GM21381 (cell line): Measurements from ENCODE around the gene ITPR2.
A peak's percentile ranks its signal among the peaks of the same experiment; 100 is the strongest.
"Not testable (repeated sequence)": the region's sequence is repeated elsewhere in the genome, so short reads cannot be mapped to it uniquely, and the experiment has no call there.

Experiments
- ATAC-seq: cut with Tn5 transposase; IDR thresholded peaks from one replicate; pipeline ENCODE4 v1.9.1; 2021; ENCODE audit warnings: mild to moderate bottlenecking, moderate library complexity; ENCODE audit not compliant: unreplicated experiment

Gene ITPR2

DNA sequence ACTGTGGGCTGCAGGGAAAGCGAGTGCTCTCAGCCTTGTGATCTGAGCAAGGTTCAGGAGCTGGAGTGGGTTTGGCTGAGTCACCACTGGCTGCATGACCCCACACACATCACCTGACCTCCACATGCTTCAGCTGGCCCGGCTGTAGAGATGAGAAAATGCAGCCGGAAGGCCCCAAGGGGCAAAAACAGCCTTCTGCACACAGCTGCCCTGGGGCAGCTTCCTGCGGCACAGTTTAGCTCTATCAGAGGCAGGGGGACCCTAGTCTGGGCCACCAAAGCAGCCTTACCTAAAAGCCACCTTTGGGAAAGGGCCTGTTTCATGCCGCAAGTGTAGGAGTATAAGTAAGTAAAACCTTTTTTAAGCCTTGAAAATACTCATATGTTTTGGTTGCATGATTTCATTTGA is 514.3 kb downstream of the ITPR2 start:
- ATAC-seq = peak; percentile 88

GRCh38 chr12:26317942-26318575 is 514.9 kb downstream of the ITPR2 start:
- peak; percentile 41 for ATAC-seq

DNA sequence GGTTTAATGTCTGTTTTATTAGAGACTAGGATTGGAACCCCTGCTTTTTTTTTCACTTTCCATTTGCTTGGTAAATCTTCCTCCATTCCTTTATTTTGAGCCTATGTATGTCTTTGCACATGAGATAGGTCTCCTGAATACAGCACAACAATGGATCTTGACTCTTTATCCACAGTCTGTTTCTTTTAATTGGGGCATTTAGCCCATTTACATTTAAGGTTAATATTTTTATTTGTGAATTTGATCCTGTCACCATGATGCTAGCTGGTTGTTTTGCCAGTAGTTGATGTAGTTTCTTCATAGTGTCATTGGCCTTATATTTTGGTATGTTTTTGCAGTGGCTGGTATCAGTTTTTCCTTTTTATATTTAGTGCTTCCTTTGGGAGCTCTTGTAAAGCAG is 518.9 kb downstream of the ITPR2 start:
- not testable (repeated sequence) for ATAC-seq

GRCh38 chr12:26310489-26310888 is 522.5 kb downstream of the ITPR2 start:
- ATAC-seq = not testable (repeated sequence)

DNA sequence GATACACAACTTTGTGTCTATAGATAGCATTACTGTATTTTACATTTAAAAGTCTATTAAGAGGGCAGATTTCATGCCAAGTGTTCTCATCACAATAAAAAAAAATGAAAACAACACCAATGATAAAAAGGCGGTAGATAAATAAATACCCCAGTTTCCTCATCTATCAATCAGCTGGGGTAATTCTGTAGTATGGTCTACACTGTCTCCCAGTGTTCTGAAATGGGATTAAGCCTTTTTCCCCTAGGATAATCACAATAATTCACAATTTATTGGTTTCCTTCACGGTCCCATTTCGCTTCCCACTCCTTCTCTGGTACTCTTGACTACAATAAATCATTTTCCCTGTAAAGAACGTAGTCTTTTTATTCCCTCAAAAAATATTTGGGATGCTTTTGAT is 523.4 kb downstream of the ITPR2 start:
- no peak for ATAC-seq

- no peak for ATAC-seq
Observed at GRCh38 chr12:26304273-26304672, 528.7 kb downstream of the ITPR2 start.

GRCh38 chr12:26303418-26303817 is 529.6 kb downstream of the ITPR2 start:
- no peak for ATAC-seq

DNA sequence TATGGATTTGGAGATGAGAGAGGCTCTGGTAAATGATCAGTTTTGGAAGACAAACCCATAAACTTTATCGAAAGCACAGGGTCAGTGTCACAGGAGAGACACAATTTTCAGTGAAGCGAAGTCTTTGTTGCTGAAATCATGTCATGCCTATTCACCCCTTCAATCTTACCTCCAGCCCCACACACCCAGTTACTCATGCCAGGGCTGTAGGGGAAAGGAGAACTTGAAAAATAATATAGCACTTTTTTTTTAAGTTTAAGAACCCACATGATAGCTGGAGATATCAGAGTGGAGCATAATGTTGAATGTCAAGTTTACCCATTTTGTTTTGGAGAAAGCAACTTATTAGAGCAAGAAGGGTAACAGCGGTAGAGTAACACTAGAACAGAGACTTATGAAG is 530.2 kb downstream of the ITPR2 start:
- ATAC-seq = no peak

GRCh38 chr12:26299751-26300150 is 533.2 kb downstream of the ITPR2 start:
- no peak for ATAC-seq

DNA sequence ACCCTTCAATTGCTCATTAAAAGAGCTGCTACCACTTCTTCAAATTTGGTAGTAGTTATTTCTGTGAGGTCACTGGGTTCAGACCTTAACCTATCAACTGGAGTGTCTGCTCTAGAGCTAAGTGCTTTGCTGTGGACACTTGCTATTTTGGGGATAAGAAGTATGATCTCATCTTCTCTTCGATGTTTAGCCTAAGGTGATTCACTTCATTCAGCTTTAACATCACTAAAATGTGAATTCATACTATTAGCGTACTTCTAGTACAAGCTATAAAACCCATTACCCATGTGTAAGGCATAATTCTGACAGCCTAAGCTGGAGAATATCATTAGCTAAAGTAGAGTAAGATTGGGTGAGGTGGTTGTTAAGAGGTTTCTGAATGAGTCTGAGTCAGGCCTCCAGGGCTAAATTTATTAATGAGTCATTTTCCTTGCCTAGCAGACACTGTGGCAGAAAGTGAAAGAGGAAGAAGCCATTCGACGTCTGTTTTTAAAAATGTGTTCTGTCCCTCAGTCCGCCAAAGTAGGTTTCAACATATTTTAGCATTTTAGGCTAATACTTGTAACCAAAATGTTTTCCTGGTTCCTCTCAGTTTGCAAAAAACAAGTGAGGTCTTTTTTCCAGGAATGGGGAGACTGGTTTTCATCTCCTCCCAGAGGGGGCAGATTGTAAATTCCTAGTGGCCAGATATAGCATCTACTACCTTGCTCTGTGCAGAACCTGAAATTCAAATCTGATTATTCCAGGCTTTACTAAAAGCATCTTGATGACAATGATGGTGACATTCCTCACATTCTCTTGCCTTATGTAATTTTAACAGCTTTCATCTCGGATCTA is 534.0 kb downstream of the ITPR2 start:
- ATAC-seq = peak; percentile 98

- ATAC-seq = no peak
Observed at GRCh38 chr12:26297396-26298070, 535.5 kb downstream of the ITPR2 start.

GRCh38 chr12:26295001-26295400 is 538.0 kb downstream of the ITPR2 start:
- no peak for ATAC-seq

DNA sequence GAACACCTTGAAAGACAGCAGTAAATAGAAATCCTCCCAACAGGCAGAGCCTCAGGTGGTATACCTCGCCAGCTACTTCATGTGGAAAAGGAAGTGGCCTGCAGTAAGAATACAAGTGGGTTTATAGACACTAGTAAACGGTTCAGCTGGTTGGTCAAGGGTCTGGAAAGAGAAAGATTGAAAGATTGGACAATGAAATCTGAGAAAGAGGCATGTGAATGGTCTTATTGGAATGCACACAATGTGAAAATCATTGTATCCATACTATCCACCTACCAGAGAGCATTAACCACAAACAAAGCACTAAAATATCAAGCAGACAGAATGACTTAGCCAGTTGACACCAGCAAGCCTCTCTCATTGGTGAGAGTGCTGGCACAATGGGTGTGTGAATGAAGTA is 539.4 kb downstream of the ITPR2 start:
- ATAC-seq = no peak

DNA sequence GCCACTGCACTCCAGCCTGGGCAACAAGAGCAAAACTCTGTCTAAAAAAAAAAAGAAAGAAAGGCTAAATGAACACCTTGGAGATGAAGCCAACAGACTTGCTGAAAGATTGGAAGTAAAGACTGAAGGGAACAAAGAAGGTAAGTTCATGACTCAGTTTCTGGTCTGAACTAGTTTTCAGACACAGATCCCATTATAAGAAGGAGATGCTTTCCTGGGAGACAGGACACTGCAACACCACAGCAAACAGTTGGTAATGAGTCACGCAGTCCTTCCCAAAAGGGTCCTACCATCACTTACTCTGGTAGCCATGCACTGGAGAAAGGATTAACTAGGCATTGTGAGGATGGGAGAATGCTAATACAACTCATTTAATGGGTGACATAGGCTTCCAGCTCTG is 540.4 kb downstream of the ITPR2 start:
- ATAC-seq = no peak

DNA sequence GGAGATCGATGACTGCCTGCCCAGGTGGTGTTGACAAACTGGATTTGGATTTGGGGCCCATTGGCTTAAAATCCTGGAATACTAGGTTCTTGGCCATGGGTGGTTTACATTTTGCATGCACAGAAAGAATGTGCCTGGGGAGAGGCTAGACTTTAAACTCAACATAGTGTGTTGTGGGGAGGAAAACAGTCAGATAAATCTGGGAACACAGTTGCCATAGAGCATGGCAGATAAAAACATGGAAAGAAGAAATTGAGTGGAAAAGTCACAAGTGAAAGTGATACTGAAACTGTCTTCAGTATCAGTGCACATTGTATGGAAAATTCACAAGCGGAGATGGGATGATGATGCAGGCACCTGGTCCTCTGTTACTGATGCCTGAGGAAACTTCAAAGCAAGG is 542.4 kb downstream of the ITPR2 start:
- no peak for ATAC-seq

- ATAC-seq = no peak
Observed at GRCh38 chr12:26287671-26288381, 545.2 kb downstream of the ITPR2 start.
